ENCODE data around the gene PTGER2.

Gene PTGER2

GRCh38 chr14:52313903-52314594 is at the start of gene PTGER2:
TSS of gene PTGER2 (plus strand) at chr14:52314312. CDS start at chr14:52314549, 237 bp downstream.
- no peak for TF ChIP-seq CTCF (IDR thresholded peaks at IDR 0.05; ENCODE audit: borderline replicate concordance, insufficient read depth, low read depth, low read length)
- H3K4me3 ChIP-seq (ENCODE audit: low read depth, low read length), result peak within 1 kb of the TSS; percentile 29

- no peak overlapping the region for H3K4me3 ChIP-seq (ENCODE audit: low read depth, low read length)
- no peak for TF ChIP-seq CTCF (IDR thresholded peaks at IDR 0.05; ENCODE audit: borderline replicate concordance, insufficient read depth, low read depth, low read length)
These were observed 48.9 kb upstream of the PTGER2 start for GRCh38 chr14:52265253-52265652.

- TF ChIP-seq CTCF (IDR thresholded peaks at IDR 0.05; ENCODE audit: borderline replicate concordance, insufficient read depth, low read depth, low read length), result no peak
- H3K4me3 ChIP-seq (ENCODE audit: low read depth, low read length), result no peak overlapping the region
These were observed 47.9 kb upstream of the PTGER2 start for GRCh38 chr14:52266179-52266578.

- no peak for TF ChIP-seq CTCF (IDR thresholded peaks at IDR 0.05; ENCODE audit: borderline replicate concordance, insufficient read depth, low read depth, low read length)
- H3K4me3 ChIP-seq (ENCODE audit: low read depth, low read length), result no peak overlapping the region
These were observed 47.3 kb upstream of the PTGER2 start for GRCh38 chr14:52266782-52267181.

- TF ChIP-seq CTCF (IDR thresholded peaks at IDR 0.05; ENCODE audit: borderline replicate concordance, insufficient read depth, low read depth, low read length), result no peak
- H3K4me3 ChIP-seq (ENCODE audit: low read depth, low read length), result peak within 1 kb of the TSS; percentile 16
These were observed 46.4 kb upstream of the PTGER2 start, which contains the start of gene PTGDR for GRCh38 chr14:52267501-52268278. TSS of gene PTGDR (plus strand) at chr14:52267698. CDS start at chr14:52267815, 117 bp downstream.

GRCh38 chr14:52268279-52269061 is 45.6 kb upstream of the PTGER2 start:
- peak overlapping the region; percentile 16 for H3K4me3 ChIP-seq (ENCODE audit: low read depth, low read length)
- TF ChIP-seq CTCF (IDR thresholded peaks at IDR 0.05; ENCODE audit: borderline replicate concordance, insufficient read depth, low read depth, low read length), result no peak

Measured in GM12875 (cell line).